DND-41 (cell line): ENCODE results near the gene KERA.

Source experiments
- EZH2 ChIP-seq: IDR thresholded peaks from 3 replicates; pipeline ENCODE4 v1.6.1; 2012; ENCODE audit warnings: borderline replicate concordance, low read depth, mild to moderate bottlenecking, moderate library complexity, low read length, inconsistent platforms; ENCODE audit not compliant: severe bottlenecking
- TF ChIP-seq, protein P1 (sequence below): IDR thresholded peaks from 2 replicates; pipeline ENCODE4 v1.5.1; 2012; ENCODE audit warnings: borderline replicate concordance, low read length, moderate library complexity, mild to moderate bottlenecking; ENCODE audit not compliant: poor library complexity, severe bottlenecking; ENCODE audit errors: extremely low read depth

DNA sequence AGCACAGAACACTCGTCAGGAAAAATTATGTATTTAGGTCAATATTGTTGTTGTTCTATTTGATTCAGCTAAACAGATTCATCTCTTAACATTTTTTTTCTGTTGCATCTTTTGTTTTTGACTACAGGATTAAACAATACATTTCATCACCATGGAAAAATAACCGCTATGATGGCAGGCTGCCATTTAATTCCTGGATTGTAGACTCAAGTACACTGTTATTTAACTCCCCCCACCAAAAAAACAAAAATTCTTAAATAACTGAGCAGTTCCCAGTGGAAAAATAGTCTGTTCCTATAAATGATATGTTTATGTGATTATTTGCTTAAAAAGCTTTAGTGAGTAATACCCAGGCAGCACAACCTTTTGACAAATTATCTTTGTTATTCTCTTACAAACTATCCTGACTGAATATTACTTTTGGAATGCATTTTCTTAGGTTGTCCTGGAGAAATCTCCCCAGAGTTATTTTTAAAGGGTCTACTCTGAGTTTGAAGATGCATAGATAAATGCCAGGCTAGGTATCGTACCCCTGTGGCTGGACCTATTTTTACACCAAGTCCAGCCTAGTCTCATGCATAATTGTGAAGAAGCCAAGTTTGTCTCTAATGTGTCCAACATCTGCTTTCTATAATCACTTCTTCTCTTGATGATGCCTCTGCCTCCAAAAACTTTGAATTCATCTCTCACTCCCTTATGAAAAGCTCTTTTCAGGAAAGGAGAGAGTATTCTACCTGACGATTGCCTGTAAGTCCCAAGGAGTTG, 3.7 kb downstream of the KERA start:
- TF ChIP-seq, protein P1, sequence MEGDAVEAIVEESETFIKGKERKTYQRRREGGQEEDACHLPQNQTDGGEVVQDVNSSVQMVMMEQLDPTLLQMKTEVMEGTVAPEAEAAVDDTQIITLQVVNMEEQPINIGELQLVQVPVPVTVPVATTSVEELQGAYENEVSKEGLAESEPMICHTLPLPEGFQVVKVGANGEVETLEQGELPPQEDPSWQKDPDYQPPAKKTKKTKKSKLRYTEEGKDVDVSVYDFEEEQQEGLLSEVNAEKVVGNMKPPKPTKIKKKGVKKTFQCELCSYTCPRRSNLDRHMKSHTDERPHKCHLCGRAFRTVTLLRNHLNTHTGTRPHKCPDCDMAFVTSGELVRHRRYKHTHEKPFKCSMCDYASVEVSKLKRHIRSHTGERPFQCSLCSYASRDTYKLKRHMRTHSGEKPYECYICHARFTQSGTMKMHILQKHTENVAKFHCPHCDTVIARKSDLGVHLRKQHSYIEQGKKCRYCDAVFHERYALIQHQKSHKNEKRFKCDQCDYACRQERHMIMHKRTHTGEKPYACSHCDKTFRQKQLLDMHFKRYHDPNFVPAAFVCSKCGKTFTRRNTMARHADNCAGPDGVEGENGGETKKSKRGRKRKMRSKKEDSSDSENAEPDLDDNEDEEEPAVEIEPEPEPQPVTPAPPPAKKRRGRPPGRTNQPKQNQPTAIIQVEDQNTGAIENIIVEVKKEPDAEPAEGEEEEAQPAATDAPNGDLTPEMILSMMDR = no peak
- no peak for TF ChIP-seq EZH2
